BE2C (cell line): Measurements from ENCODE around the gene PEPD.

Source experiments
- DNase-seq: peaks from one replicate; pipeline ENCODE4 v3.0.0-alpha.2; 2020
- H3K27me3 ChIP-seq: fragments of 250-450 bp; sonication (Bioruptor Pico); 2 replicates; pipeline ENCODE4 v1.5.1; 2020; ENCODE audit warnings: mild to moderate bottlenecking
- H3K36me3 ChIP-seq: fragments of 250-450 bp; sonication (Bioruptor Pico); 2 replicates; pipeline ENCODE4 v1.5.1; 2020; ENCODE audit warnings: mild to moderate bottlenecking
- H3K4me1 ChIP-seq: fragments of 250-450 bp; sonication (Bioruptor Pico); 2 replicates; pipeline ENCODE4 v1.5.1; 2020
- H3K4me3 ChIP-seq: 2 replicates; pipeline ENCODE4 v1.5.1; 2011; ENCODE audit warnings: low read depth, low read length
- H3K9me3 ChIP-seq: fragments of 250-450 bp; sonication (Bioruptor Pico); 2 replicates; pipeline ENCODE4 v1.5.1; 2020
- CTCF ChIP-seq: IDR thresholded peaks from 2 replicates; pipeline ENCODE4 v1.5.1; 2012; ENCODE audit warnings: mild to moderate bottlenecking, low read depth, low read length

PEPD gene

GRCh38 chr19:33467851-33468250 is 53.7 kb downstream of the PEPD start:
- H3K36me3 ChIP-seq: peaks cover 5% of the 10 kb centered on the region; the same call in 1 of the 2 replicates
- no peak overlapping the region for H3K4me3 ChIP-seq
- H3K9me3 ChIP-seq: no peaks in the 10 kb centered on the region
- no peak for TF ChIP-seq CTCF
- no peak for DNase-seq
- peaks cover 8% of the 10 kb centered on the region for H3K4me1 ChIP-seq
- H3K27me3 ChIP-seq: no peaks in the 10 kb centered on the region

- peaks cover 4% of the 10 kb centered on the region for H3K4me1 ChIP-seq
- H3K9me3 ChIP-seq: no peaks in the 10 kb centered on the region
- H3K36me3 ChIP-seq: peaks cover 8% of the 10 kb centered on the region; the same call in 1 of the 2 replicates
- TF ChIP-seq CTCF: no peak
- no peak for DNase-seq
- H3K27me3 ChIP-seq: no peaks in the 10 kb centered on the region
- no peak overlapping the region for H3K4me3 ChIP-seq
Observed at GRCh38 chr19:33465834-33466233, 55.8 kb downstream of the PEPD start.

GRCh38 chr19:33465371-33465770 is 56.2 kb downstream of the PEPD start:
- DNase-seq: no peak
- H3K9me3 ChIP-seq: no peaks in the 10 kb centered on the region
- H3K36me3 ChIP-seq: peaks cover 8% of the 10 kb centered on the region; the same call in 1 of the 2 replicates
- no peak for TF ChIP-seq CTCF
- H3K4me3 ChIP-seq: no peak overlapping the region
- peaks cover 4% of the 10 kb centered on the region for H3K4me1 ChIP-seq
- no peaks in the 10 kb centered on the region for H3K27me3 ChIP-seq

- Histone ChIP-seq H3K27me3 (no peaks in the 10 kb centered on the region), H3K36me3 (peaks cover 8% of the 10 kb centered on the region; the same call in 1 of the 2 replicates), H3K9me3 (no peaks in the 10 kb centered on the region), H3K4me1 (peaks cover 4% of the 10 kb centered on the region), H3K4me3 (no peak overlapping the region)
- no peak for TF ChIP-seq CTCF
- no peak for DNase-seq
Observed at GRCh38 chr19:33464733-33465115, 56.9 kb downstream of the PEPD start.

GRCh38 chr19:33464010-33464732 is 57.4 kb downstream of the PEPD start:
- DNase-seq: no peak
- Histone ChIP-seq H3K4me1 (peaks cover 4% of the 10 kb centered on the region), H3K36me3 (peaks cover 8% of the 10 kb centered on the region; the same call in 1 of the 2 replicates), H3K27me3 (no peaks in the 10 kb centered on the region), H3K4me3 (no peak overlapping the region), H3K9me3 (no peaks in the 10 kb centered on the region)
- TF ChIP-seq CTCF: no peak

- DNase-seq: no peak
- Histone ChIP-seq H3K27me3 (no peaks in the 10 kb centered on the region), H3K4me1 (no peaks in the 10 kb centered on the region; the same call in 1 of the 2 replicates), H3K4me3 (no peak overlapping the region), H3K36me3 (peaks cover 8% of the 10 kb centered on the region; the same call in 1 of the 2 replicates), H3K9me3 (no peaks in the 10 kb centered on the region)
- TF ChIP-seq CTCF: no peak
Observed at GRCh38 chr19:33463199-33463598, 58.4 kb downstream of the PEPD start.
